Fibroblast of lung (primary cell): Measurements from ENCODE around the gene RTF1. TPM values are rescaled to one million over a fixed set of nuclear protein-coding genes. Genes with fewer than 3 reads are reported as not detected.
A peak's percentile ranks its signal among the peaks of the same experiment; 100 is the strongest.

Source experiments
- DNase-seq, 2 donors: peaks; one replicate each; pipeline versions ENCODE4 v3.0.0 to v3.0.0-alpha.2; 2010; ENCODE audit warnings: low read depth in 2 of 2
- H2AFZ ChIP-seq: 2 replicates; pipeline ENCODE4 v1.5.1; 2012; ENCODE audit warnings: low read length, control low read depth, inconsistent platforms
- H3K27ac ChIP-seq: 2 replicates; pipeline ENCODE4 v1.5.1; 2011; ENCODE audit warnings: low read length, control low read depth; ENCODE audit not compliant: insufficient read depth
- H3K27me3 ChIP-seq: 2 replicates; pipeline ENCODE4 v1.5.1; 2011; ENCODE audit warnings: mild to moderate bottlenecking, low read length; ENCODE audit not compliant: control insufficient read depth, insufficient read depth
- H3K36me3 ChIP-seq: 2 replicates; pipeline ENCODE4 v1.5.1; 2011; ENCODE audit warnings: low read length; ENCODE audit not compliant: control insufficient read depth, insufficient read depth
- H3K4me1 ChIP-seq: 2 replicates; pipeline ENCODE4 v1.5.1; 2011; ENCODE audit warnings: low read length; ENCODE audit not compliant: control insufficient read depth, insufficient read depth; ENCODE audit errors: extremely low read depth
- H3K4me2 ChIP-seq: 2 replicates; pipeline ENCODE4 v1.5.1; 2011; ENCODE audit warnings: low read length, control low read depth; ENCODE audit not compliant: insufficient read depth; ENCODE audit errors: extremely low read depth
- H3K4me3 ChIP-seq, 4 experiments: fragments of 200-600 bp in 1 of 4; sonication (generic) in 1 of 4; replicated peaks in 1 of 4; 2 replicates each; pipeline ENCODE4 v1.5.1; 2011 to 2016; ENCODE audit warnings: low read length in 4 of 4, low read depth in 3 of 4, mild to moderate bottlenecking in 3 of 4, control low read depth in 2 of 4, inconsistent platforms in 1 of 4, mixed read lengths in 1 of 4; ENCODE audit not compliant: insufficient read depth in 1 of 4; ENCODE audit errors: control extremely low read depth in 1 of 4
- H3K79me2 ChIP-seq: 2 replicates; pipeline ENCODE4 v1.5.1; 2012; ENCODE audit warnings: mild to moderate bottlenecking, low read length, inconsistent platforms; ENCODE audit not compliant: control insufficient read depth, insufficient read depth
- H3K9ac ChIP-seq: 2 replicates; pipeline ENCODE4 v1.5.1; 2011; ENCODE audit warnings: mild to moderate bottlenecking, low read length, control low read depth; ENCODE audit not compliant: insufficient read depth
- H3K9me3 ChIP-seq: 2 replicates; pipeline ENCODE4 v1.5.1; 2012; ENCODE audit warnings: low read depth, low read length; ENCODE audit not compliant: control insufficient read depth, insufficient read depth
- H4K20me1 ChIP-seq: 2 replicates; pipeline ENCODE4 v1.5.1; 2011; ENCODE audit warnings: low read length; ENCODE audit not compliant: control insufficient read depth, insufficient read depth; ENCODE audit errors: extremely low read depth
- EZH2 ChIP-seq: IDR thresholded peaks from 2 replicates; pipeline ENCODE4 v1.5.1; 2012; ENCODE audit warnings: low read length, control low read depth, mild to moderate bottlenecking; ENCODE audit errors: missing control alignments
- polyA plus RNA-seq, 2 donors: library from polyadenylated mRNA; depleted of rRNA in 1 of 2; stranded (reverse) in 1 of 2; unstranded in 1 of 2; fragments of >200 nt; gene quantifications; 2 replicates each; pipeline ENCODE4 v1.2.1, GENCODE V29; 2011 to 2012; ENCODE audit warnings: missing spikeins in 1 of 2
- total RNA-seq: library from RNA; depleted of rRNA; stranded (reverse); fragments of >200 nt; gene quantifications from 2 replicates; pipeline ENCODE4 v1.2.1, GENCODE V29; 2014
- TF ChIP-seq, protein P1 (sequence below), 2 donors: IDR thresholded peaks in 1 of 2; conservative IDR thresholded peaks in 1 of 2; 1 replicate in 1 of 2; 2 replicates in 1 of 2; pipeline ENCODE4 v1.5.1; 2011 to 2012; ENCODE audit warnings: low read length in 2 of 2, control low read depth in 1 of 2, inconsistent platforms in 1 of 2, low read depth in 1 of 2, mild to moderate bottlenecking in 1 of 2

Gene RTF1
- total and polyA plus RNA-seq, 2 donors (not counting 1 experiment from before 2014, with no cell fraction given) = 16.0 to 38.9 TPM

DNA sequence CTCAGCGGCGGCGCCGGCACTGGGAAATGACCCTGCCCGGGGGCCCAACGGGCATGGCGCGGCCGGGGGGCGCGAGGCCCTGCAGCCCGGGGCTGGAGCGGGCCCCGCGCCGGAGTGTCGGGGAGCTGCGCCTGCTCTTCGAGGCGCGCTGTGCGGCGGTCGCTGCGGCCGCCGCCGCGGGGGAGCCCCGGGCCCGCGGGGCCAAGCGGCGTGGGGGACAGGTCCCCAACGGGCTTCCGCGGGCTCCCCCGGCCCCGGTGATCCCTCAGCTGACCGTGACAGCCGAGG is 77.0 kb downstream of the RTF1 start:
- Histone ChIP-seq H3K36me3 (no peaks in the 10 kb centered on the region), H4K20me1 (no peaks in the 10 kb centered on the region), H3K9ac (no peak overlapping the region), H2AFZ (no peak overlapping the region), H3K9me3 (no peaks in the 10 kb centered on the region), H3K27ac (no peak overlapping the region), H3K27me3 (no peaks in the 10 kb centered on the region), H3K79me2 (no peaks in the 10 kb centered on the region), H3K4me1 (peaks cover 18% of the 10 kb centered on the region), H3K4me2 (peak overlapping the region; percentile 66), H3K4me3 (peak overlapping the region in 3 of 4 experiments; percentile 33 to 57 (median 38))
- TF ChIP-seq, protein P1, sequence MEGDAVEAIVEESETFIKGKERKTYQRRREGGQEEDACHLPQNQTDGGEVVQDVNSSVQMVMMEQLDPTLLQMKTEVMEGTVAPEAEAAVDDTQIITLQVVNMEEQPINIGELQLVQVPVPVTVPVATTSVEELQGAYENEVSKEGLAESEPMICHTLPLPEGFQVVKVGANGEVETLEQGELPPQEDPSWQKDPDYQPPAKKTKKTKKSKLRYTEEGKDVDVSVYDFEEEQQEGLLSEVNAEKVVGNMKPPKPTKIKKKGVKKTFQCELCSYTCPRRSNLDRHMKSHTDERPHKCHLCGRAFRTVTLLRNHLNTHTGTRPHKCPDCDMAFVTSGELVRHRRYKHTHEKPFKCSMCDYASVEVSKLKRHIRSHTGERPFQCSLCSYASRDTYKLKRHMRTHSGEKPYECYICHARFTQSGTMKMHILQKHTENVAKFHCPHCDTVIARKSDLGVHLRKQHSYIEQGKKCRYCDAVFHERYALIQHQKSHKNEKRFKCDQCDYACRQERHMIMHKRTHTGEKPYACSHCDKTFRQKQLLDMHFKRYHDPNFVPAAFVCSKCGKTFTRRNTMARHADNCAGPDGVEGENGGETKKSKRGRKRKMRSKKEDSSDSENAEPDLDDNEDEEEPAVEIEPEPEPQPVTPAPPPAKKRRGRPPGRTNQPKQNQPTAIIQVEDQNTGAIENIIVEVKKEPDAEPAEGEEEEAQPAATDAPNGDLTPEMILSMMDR (conservative IDR thresholded peaks at IDR 0.05 in 1 of 2, IDR thresholded peaks at IDR 0.05 in 1 of 2; ENCODE audit: low read depth in 1 of 2, low read length in 2 of 2) = no peak
- no peak for TF ChIP-seq EZH2
- no peak for DNase-seq

DNA sequence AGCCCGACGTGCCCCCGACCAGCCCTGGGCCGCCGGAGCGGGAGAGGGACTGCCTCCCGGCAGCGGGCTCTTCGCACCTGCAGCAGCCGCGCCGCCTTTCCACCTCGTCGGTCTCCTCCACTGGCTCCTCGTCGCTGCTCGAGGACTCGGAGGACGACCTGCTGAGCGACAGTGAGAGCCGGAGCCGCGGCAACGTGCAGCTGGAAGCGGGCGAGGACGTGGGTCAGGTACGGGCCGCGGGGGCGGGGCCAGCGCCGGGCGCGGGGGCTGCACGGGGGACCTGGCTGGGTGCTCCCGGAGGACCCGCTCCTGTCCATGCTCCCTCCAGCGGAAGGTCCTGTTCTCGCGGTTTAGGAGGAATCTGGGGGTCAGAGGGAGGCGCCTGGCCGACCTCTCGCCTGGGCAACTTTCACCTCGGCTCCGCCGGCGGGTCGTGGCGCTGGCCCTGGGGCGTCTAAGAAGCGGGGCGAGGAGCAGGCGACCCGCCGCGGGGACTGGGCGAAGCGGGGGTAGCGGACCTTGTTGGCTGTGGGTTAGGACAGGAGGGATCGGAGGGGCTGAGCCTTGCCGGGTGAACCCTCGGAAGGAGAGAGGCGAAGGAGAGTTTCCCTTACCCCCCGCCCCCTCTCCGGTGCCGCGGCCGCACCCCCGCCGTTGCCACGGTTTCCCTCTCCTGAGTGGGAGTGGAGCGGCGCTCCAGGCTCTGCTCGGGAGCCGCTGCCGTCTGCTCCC is 77.5 kb downstream of the RTF1 start:
- Histone ChIP-seq H3K36me3 (no peaks in the 10 kb centered on the region), H3K4me3 (peak overlapping the region; percentile 33 to 57 (median 47))

DNA sequence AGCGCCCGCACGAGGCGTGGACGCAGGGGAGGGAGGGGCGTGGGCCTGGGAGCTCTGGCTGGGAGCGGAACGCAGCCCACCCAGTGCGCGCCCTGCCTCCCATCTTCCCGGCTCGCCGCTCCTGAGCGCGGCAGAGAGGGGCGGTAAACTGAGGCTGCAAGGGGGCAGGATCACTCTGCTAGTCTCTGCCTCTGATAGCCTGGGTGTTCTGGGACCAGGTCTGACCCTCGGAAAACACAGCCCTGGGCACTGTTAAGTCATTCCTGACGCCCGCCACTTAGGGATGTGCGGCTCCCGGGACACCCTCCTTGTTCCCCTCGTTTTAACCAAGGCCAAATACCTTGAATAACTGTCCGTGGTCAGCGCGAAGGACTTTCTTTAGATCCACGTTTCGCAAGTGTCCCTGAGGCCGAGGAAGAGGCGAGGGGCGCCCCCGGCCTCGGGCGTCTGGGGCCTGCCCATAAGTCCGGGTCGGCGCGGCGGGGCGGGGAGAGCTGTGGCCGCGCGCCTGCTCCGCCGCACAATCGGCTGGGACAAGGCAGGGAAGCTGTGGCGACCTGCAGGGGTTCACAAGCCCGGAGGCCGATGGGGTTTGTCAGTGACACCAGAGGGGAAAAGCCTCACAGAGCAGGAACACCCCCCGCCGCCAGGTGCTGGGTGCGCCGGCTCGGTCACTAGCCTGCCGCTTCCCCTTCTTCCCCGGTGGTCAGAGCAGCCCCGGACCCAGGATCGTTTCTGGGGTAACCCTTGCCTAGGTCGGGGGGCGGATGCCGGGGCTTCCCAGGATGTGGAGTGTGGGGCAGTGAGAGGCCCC is 78.2 kb downstream of the RTF1 start:
- Histone ChIP-seq H3K9me3 (no peaks in the 10 kb centered on the region), H4K20me1 (no peaks in the 10 kb centered on the region), H3K36me3 (no peaks in the 10 kb centered on the region), H3K9ac (no peak overlapping the region), H3K79me2 (no peaks in the 10 kb centered on the region), H3K4me3 (peak overlapping the region in 3 of 4 experiments; percentile 33 to 57 (median 56)), H3K27me3 (no peaks in the 10 kb centered on the region), H3K27ac (no peak overlapping the region), H2AFZ (no peak overlapping the region), H3K4me2 (peak overlapping the region; percentile 46), H3K4me1 (peaks cover 18% of the 10 kb centered on the region)
- no peak for DNase-seq
- peak; percentile 97 for TF ChIP-seq EZH2
- TF ChIP-seq, protein P1 (conservative IDR thresholded peaks at IDR 0.05 in 1 of 2, IDR thresholded peaks at IDR 0.05 in 1 of 2; ENCODE audit: low read depth in 1 of 2, low read length in 2 of 2) = no peak

More for the DNA sequence above, 77.5 kb downstream of the RTF1 start:
- Histone ChIP-seq H3K27ac (no peak overlapping the region), H3K4me1 (peaks cover 18% of the 10 kb centered on the region), H3K4me2 (peak overlapping the region; percentile 66), H3K9me3 (no peaks in the 10 kb centered on the region), H3K27me3 (no peaks in the 10 kb centered on the region), H2AFZ (no peak overlapping the region), H3K79me2 (no peaks in the 10 kb centered on the region), H3K9ac (no peak overlapping the region), H4K20me1 (no peaks in the 10 kb centered on the region)
- TF ChIP-seq, protein P1 (conservative IDR thresholded peaks at IDR 0.05 in 1 of 2, IDR thresholded peaks at IDR 0.05 in 1 of 2; ENCODE audit: low read depth in 1 of 2, low read length in 2 of 2) = no peak
- TF ChIP-seq EZH2 = peak; percentile 86
- no peak for DNase-seq
